ENCODE data around the gene THOC6.
"Not testable (repeated sequence)": the region's sequence is repeated elsewhere in the genome, so short reads cannot be mapped to it uniquely, and the experiment has no call there.

THOC6 gene

GRCh38 chr16:3075946-3076345 lies 52.1 kb downstream of the THOC6 start:
- not testable (repeated sequence) for DNase-seq

GRCh38 chr16:3076577-3076976 lies 52.7 kb downstream of the THOC6 start:
- DNase-seq, result no peak
